Measurements from ENCODE around the gene RPL39. TPM values are rescaled to one million over a fixed set of nuclear protein-coding genes. Genes with fewer than 3 reads are reported as not detected.
"Not testable (repeated sequence)": the region's sequence is repeated elsewhere in the genome, so short reads cannot be mapped to it uniquely, and the experiment has no call there.

RPL39 gene
- total RNA-seq = 1,853 and 1,912 TPM in 2 replicates

DNA sequence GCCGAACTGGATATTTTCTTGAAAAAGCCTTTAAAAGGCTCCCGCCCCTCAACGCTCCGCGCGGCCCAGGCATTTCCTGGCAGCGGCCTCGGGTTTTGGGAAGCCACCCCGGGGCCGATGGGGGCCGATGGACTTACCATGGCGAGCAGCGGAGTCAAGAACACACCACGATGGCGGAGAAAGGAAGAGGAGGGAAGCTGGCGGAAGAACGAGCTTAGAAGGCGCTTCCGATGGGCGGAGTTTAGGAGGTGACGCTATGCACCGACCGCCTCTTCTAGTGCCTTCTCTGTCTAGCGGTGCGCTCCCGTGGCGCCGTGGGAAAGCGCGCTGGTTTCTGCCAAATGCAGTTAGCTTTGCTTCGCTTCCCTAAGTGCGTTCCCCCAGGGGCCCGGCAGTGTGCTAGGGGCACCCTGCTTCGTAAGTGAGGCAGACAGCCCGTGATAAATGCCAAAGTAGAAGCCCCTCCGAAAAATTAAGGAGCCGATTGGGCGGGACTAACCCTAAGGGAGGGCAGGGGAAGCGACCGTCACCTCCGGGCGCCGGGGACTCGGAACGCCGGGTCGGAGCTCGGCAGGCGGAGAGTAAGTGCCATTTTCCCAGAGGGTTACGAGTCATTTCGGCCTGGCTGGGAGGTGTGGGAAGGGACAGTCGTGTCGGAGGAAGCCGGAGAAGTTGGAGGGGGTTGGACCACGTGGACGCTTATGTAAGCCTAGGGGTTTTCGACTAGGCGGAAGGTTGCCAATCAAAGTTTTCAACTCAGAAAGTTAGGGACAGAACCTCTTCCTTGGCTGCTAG lies at the start of gene RPL39:
RPL39 (minus strand) TSS at position 194 of the 795 bp plus-strand sequence; CDS start at position 140, 54 bp downstream.
- no peaks in the 10 kb centered on the region for H3K27me3 Mint-ChIP-seq (ENCODE audit: insufficient read depth)
- intact Hi-C loops (cut with micrococcal nuclease) = loop anchor here (1.0 to 2.0 kb wide), 9 partner anchors 30 to 323 kb away; partner anchors contain the start of genes NDUFA1, NKAP, NKRF and RNF113A
- H3K4me1 Mint-ChIP-seq (ENCODE audit: low read depth) = peaks cover 10% of the 10 kb centered on the region
- DNase-seq (ENCODE audit: low spot score) = peak; percentile 75
- H3K9me3 Mint-ChIP-seq = no peaks in the 10 kb centered on the region
- H3K36me3 Mint-ChIP-seq (ENCODE audit: low read depth) = peaks cover 34% of the 10 kb centered on the region
- peak within 1 kb of the TSS; percentile 95 for H3K27ac Mint-ChIP-seq
- peak within 1 kb of the TSS; percentile 96 for H3K4me3 Mint-ChIP-seq

DNA sequence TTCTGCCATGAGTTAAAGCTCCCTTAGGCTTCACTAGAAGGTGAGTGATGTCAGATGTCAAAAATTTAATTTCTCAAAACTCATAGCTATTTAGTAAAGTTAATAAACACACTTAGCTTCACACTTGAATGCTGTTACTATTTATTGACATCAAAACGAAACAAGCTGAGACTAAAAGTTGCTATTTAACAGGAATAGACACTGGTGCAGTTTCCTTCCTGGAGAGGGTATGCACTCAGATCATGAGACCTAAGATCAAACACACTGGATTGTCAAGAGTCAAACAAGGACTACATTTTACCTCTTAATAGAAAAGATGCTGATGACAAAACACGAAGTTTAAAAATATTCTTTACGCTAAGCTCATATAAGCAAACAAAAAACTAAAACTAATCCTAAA lies 42.5 kb upstream of the RPL39 start:
- Mint-ChIP-seq H3K36me3 (ENCODE audit: low read depth) (peaks cover 34% of the 10 kb centered on the region), H3K4me1 (ENCODE audit: low read depth) (no peaks in the 10 kb centered on the region), H3K27ac (no peak overlapping the region), H3K4me3 (no peak overlapping the region), H3K27me3 (ENCODE audit: insufficient read depth) (peaks cover 1% of the 10 kb centered on the region), H3K9me3 (no peaks in the 10 kb centered on the region)
- DNase-seq (ENCODE audit: low spot score) = no peak
- intact Hi-C loops (cut with micrococcal nuclease) = no loop called here

DNA sequence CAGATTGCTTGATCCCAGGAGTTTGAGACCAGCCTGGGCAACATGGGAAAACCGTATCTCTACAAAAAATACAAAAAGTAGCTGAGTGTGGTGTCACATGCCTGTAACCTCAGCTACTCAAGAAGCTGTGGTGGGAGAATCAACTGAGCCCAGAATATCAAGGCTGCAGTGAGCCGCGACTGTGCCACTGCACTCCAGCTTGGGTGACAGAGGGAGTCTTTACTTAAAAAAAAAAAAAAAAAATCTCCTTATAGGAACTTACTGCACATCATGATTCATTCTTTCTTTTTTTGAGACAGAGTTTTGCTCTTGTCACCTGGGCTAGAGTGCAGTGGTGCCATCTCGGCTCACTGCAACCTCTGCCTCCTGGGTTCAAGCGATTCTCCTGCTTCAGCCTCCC lies 37.0 kb upstream of the RPL39 start:
- no peaks in the 10 kb centered on the region for H3K27me3 Mint-ChIP-seq (ENCODE audit: insufficient read depth)
- no peaks in the 10 kb centered on the region for H3K4me1 Mint-ChIP-seq (ENCODE audit: low read depth)
- intact Hi-C loops (cut with micrococcal nuclease) = no loop called here
- no peak for DNase-seq (ENCODE audit: low spot score)
- H3K4me3 Mint-ChIP-seq = no peak overlapping the region
- no peak overlapping the region for H3K27ac Mint-ChIP-seq
- no peaks in the 10 kb centered on the region for H3K9me3 Mint-ChIP-seq
- peaks cover 17% of the 10 kb centered on the region for H3K36me3 Mint-ChIP-seq (ENCODE audit: low read depth)

DNA sequence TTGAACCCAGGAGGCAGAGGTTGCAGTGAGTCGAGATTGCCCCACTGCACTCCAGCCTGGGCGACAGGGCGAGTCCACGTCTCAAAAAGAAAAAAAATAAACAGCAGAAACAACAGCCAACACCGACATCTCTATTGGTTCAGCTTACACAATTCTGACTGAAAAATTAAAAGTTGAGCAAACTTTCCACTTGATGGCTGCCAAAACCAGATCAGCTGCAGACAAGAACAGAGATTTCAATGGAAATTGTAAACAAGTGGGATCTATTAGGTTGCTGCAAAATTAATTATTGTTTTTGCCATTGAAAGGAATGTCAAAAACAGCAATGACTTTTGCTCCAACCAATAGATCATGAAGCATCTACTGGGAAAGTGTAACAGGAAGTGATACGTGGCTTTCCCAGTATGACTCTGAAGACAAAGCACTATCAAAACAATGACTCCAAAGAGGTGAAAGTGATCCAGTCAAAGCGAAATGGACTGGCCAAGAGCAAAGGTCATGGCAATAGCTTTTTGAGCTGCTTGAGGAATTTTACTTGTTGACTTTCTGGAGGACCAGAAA lies 35.0 kb upstream of the RPL39 start:
- H3K27ac Mint-ChIP-seq = no peak overlapping the region
- no peak overlapping the region for H3K4me3 Mint-ChIP-seq
- H3K4me1 Mint-ChIP-seq (ENCODE audit: low read depth) = peaks cover 10% of the 10 kb centered on the region
- intact Hi-C loops (cut with micrococcal nuclease) = loop anchor here (1.0 to 2.0 kb wide), 2 partner anchors 35 to 70 kb away; partner anchors contain the start of gene RPL39
- peaks cover 10% of the 10 kb centered on the region for H3K36me3 Mint-ChIP-seq (ENCODE audit: low read depth)
- no peaks in the 10 kb centered on the region for H3K27me3 Mint-ChIP-seq (ENCODE audit: insufficient read depth)
- DNase-seq (ENCODE audit: low spot score) = peak; percentile 0
- no peaks in the 10 kb centered on the region for H3K9me3 Mint-ChIP-seq

DNA sequence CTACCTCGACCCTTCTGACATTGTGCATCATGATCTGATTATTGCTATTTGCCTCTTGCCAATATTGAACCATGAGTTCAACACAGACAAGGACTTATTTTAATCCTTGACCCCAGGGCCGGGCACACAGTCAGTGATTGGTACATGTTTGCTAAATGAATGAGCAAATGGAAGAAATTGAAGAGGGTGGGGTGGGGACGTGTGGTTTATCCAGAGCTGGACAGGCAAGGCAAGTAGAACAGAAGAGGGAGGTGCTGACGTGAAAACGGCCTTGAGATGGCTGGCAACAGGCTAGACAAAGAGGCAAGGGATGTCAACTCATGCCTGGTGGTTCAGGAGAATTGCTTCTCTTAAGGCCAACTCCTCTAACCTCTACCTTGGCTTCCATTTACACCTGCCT lies 32.8 kb upstream of the RPL39 start:
- H3K27me3 Mint-ChIP-seq (ENCODE audit: insufficient read depth); DNase-seq (ENCODE audit: low spot score); H3K9me3 Mint-ChIP-seq; H3K27ac Mint-ChIP-seq; H3K4me3 Mint-ChIP-seq; H3K36me3 Mint-ChIP-seq (ENCODE audit: low read depth); intact Hi-C loops (cut with micrococcal nuclease): not testable (repeated sequence)
- peaks cover 10% of the 10 kb centered on the region for H3K4me1 Mint-ChIP-seq (ENCODE audit: low read depth)

DNA sequence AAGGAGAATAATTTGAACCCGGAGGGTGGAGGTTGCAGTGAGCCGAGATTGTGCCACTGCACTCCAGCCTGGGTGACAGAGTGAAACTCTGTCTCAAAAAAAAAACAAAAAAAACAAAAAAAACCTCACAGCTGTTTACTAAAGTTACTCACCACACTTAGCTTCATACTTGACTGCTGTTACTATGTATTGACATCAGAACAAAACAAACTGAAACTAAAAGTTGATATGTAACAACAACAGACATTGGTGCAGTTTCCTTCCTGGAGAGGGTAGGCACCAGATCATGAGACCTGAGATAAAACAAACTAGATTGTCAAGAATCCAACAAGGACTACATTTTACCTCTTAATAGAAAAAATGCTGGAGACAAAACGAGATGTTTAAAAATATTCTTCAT lies 30.3 kb upstream of the RPL39 start:
- Mint-ChIP-seq H3K4me3 (peak overlapping the region; percentile 13), H3K27ac (peak overlapping the region; percentile 82), H3K4me1 (ENCODE audit: low read depth) (peaks cover 10% of the 10 kb centered on the region)
- intact Hi-C loops (cut with micrococcal nuclease) = loop anchor here (1.0 to 2.0 kb wide), 3 partner anchors 30 to 49 kb away; partner anchors contain the start of genes NDUFA1, RNF113A and RPL39
- not testable (repeated sequence) for H3K9me3 Mint-ChIP-seq; H3K36me3 Mint-ChIP-seq (ENCODE audit: low read depth); H3K27me3 Mint-ChIP-seq (ENCODE audit: insufficient read depth)
- DNase-seq (ENCODE audit: low spot score) = peak; percentile 0

DNA sequence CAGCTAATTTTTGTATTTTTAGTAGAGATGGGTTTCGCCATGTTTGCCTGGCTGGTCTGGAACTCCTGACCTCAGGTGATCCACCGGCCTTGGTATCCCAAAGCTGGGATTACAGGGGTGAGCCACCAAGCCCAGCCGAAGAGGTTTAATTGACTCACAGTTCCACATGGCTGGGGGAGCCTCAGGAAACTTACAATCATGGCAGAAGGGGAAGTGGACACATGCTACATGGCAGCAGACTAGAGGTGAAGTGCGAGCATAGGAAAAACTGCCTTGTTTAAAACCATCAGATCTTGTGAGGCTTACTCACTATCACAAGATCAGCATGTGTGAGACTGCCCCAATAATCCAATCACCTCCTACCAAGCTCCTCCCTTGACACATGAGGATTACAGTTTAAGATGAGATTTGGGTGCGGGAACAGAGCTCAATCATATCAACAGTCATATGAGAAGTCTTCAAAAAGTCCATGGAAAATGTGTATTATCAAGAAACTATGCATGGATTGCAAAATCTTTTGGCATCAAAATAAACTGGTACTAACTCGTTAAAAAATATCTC lies 25.8 kb upstream of the RPL39 start:
- no peak for DNase-seq (ENCODE audit: low spot score)
- Mint-ChIP-seq H3K27ac (no peak overlapping the region), H3K36me3 (ENCODE audit: low read depth) (no peaks in the 10 kb centered on the region), H3K4me3 (no peak overlapping the region), H3K4me1 (ENCODE audit: low read depth) (peaks cover 7% of the 10 kb centered on the region), H3K27me3 (ENCODE audit: insufficient read depth) (no peaks in the 10 kb centered on the region), H3K9me3 (no peaks in the 10 kb centered on the region)
- intact Hi-C loops (cut with micrococcal nuclease) = no loop called here

DNA sequence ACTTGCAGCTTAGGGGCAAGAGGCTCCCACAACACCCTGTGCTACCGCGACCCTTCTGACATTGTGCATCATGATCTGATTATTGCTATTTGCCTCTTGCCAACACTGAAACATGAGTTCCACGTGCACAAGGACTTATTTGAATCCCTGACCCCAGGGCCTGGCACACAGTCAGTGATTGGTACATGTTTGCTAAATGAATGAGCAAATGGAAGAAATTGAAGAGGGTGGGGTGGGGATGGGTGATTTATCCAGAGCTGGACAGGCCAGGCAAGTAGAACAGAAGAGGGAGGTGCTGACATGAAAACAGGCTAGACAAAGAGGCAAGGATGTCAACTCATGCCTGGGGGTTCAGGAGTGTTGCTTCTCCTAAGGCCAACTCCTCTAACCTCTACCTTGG lies 24.9 kb upstream of the RPL39 start:
- Mint-ChIP-seq H3K36me3 (ENCODE audit: low read depth) (no peaks in the 10 kb centered on the region), H3K27me3 (ENCODE audit: insufficient read depth) (no peaks in the 10 kb centered on the region), H3K4me3 (no peak overlapping the region), H3K4me1 (ENCODE audit: low read depth) (no peaks in the 10 kb centered on the region), H3K9me3 (no peaks in the 10 kb centered on the region), H3K27ac (no peak overlapping the region)
- no peak for DNase-seq (ENCODE audit: low spot score)
- intact Hi-C loops (cut with micrococcal nuclease) = no loop called here

DNA sequence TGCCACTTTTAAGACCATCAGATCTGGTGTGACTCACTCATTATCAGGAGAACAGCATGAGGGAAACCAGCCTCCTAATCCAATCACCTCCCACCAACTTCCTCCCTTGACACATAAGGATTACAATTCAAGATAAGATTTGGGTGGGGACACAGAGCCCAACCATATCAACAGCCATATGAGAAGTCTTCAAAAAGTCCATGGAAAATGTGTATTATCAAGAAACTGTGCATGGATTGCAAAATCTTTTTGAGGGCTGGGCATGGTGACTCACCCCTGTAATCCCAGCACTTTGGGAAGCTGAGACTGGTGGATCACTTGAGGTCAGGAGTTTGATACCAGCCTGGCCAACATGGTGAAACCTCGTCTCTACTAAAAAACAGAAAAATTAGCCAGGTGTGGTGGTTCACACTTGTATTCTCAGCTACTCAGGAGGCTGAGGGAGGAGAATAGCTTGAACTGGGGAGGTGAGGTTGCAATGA lies 17.8 kb upstream of the RPL39 start:
- no peak overlapping the region for H3K4me3 Mint-ChIP-seq
- H3K9me3 Mint-ChIP-seq = peaks cover 3% of the 10 kb centered on the region
- no peak for DNase-seq (ENCODE audit: low spot score)
- peaks cover 2% of the 10 kb centered on the region for H3K27me3 Mint-ChIP-seq (ENCODE audit: insufficient read depth)
- no peaks in the 10 kb centered on the region for H3K36me3 Mint-ChIP-seq (ENCODE audit: low read depth)
- no peak overlapping the region for H3K27ac Mint-ChIP-seq
- intact Hi-C loops (cut with micrococcal nuclease) = no loop called here
- H3K4me1 Mint-ChIP-seq (ENCODE audit: low read depth) = no peaks in the 10 kb centered on the region

DNA sequence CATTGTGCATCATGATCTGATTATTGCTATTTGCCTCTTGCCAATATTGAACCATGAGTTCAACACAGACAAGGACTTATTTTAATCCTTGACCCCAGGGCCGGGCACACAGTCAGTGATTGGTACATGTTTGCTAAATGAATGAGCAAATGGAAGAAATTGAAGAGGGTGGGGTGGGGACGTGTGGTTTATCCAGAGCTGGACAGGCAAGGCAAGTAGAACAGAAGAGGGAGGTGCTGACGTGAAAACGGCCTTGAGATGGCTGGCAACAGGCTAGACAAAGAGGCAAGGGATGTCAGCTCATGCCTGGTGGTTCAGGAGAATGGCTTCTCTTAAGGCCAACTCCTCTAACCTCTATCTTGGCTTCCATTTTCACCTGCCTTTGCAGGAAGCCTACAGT lies 17.0 kb upstream of the RPL39 start:
- H3K9me3 Mint-ChIP-seq; DNase-seq (ENCODE audit: low spot score); H3K27ac Mint-ChIP-seq; intact Hi-C loops (cut with micrococcal nuclease); H3K4me3 Mint-ChIP-seq; H3K36me3 Mint-ChIP-seq (ENCODE audit: low read depth); H3K27me3 Mint-ChIP-seq (ENCODE audit: insufficient read depth); H3K4me1 Mint-ChIP-seq (ENCODE audit: low read depth): not testable (repeated sequence)

DNA sequence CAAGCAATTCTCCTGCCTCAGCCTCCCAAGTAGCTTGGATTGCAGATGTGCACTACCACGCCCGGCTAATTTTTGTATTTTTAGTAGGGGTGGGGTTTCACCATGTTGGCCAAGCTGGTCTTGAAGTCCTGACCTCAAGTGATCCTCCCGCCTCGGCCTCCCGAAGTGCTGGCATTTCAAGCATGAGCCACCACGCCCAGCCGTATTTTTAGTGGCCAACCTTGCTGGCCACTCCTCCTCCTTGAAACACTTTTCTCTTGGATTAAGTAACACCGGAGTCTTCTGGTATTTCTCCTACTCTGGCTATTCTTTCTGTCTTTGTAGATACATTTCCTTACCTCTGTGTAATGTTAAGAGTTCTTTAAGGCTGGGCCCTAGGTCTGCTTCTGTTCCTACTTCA lies 11.1 kb upstream of the RPL39 start:
- no peaks in the 10 kb centered on the region for H3K36me3 Mint-ChIP-seq (ENCODE audit: low read depth)
- H3K27me3 Mint-ChIP-seq (ENCODE audit: insufficient read depth) = no peaks in the 10 kb centered on the region
- peaks cover 3% of the 10 kb centered on the region for H3K9me3 Mint-ChIP-seq
- intact Hi-C loops (cut with micrococcal nuclease) = no loop called here
- peaks cover 4% of the 10 kb centered on the region for H3K4me1 Mint-ChIP-seq (ENCODE audit: low read depth)
- no peak overlapping the region for H3K27ac Mint-ChIP-seq
- no peak for DNase-seq (ENCODE audit: low spot score)
- no peak overlapping the region for H3K4me3 Mint-ChIP-seq

DNA sequence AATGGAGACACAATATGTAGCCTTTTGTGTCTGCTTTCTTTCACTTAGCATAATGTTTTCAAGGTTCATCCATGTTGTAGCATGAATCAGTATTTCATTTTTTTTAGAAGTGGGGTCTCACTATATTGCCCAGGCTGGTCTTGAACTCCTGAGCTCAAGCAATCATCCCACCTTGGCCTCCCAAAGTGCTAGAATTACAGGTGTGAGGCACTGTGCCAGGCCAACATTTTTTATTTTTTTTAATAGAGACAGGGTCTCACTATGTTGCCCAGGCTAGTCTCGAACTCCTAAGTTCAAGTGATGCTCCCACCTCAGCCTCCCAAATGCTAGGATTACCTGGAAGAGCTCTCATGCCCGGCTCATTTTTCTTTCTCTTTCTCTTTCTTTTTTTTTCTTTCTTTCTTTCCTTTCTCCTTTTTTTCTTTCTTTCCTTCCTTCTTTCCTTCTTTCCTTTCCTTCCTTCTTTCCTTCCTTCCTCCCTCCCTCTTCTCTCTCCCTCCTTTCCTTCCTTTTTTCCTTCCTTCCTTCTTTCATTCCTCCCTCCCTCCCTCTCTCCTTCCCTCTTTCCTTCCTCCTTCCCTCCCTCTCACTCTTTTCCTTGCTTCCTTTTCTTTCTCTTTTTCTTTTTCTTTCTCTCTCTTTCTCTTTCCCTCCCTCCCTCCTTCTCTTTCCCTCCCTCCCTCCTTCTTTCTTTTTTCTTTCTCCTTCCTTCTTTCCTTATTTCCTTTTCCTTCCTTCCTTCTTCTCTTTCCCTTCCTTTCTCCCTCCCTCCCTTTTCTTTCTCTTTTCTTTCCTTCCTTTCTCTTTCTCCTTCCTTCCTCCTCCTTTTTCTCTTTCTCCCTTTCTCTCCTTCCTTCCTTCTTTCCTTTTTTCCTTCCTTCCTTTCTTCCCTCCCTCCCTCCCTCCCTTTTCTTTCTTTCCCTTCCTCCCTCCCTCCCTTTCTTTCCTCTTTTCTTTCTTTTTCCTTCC lies 10.1 kb upstream of the RPL39 start:
- Mint-ChIP-seq H3K4me3 (no peak overlapping the region), H3K9me3 (peaks cover 3% of the 10 kb centered on the region), H3K27ac (no peak overlapping the region), H3K36me3 (ENCODE audit: low read depth) (no peaks in the 10 kb centered on the region), H3K27me3 (ENCODE audit: insufficient read depth) (no peaks in the 10 kb centered on the region), H3K4me1 (ENCODE audit: low read depth) (peaks cover 4% of the 10 kb centered on the region)
- intact Hi-C loops (cut with micrococcal nuclease) = no loop called here
- DNase-seq (ENCODE audit: low spot score) = no peak
